ENCODE data around the gene CXCL16. TPM values are rescaled to one million over a fixed set of nuclear protein-coding genes. Genes with fewer than 3 reads are reported as not detected.

Gene CXCL16
- total and polyA plus RNA-seq, 2 of the 13 experiments (the other 11 are each of a cell fraction or from before 2014, with no cell fraction given), result 9.4 to 101 TPM

GRCh38 chr17:4759776-4760236 lies 20.1 kb upstream of the CXCL16 start (continued):
- TF ChIP-seq ARID4A (CRISPR knock-in tag; IDR thresholded peaks at IDR 0.05; ENCODE audit: borderline replicate concordance) (peak; percentile 30; the same call in 1 of the 2 replicates), DDIT3 (CRISPR knock-in tag; IDR thresholded peaks at IDR 0.05) (no peak), ZNF713 (CRISPR knock-in tag; IDR thresholded peaks at IDR 0.05) (0 out of 2 replicates have a peak, but pooled peaks have one; percentile 63), ZNF451 (CRISPR knock-in tag; IDR thresholded peaks at IDR 0.05) (no peak), PHB2 (IDR thresholded peaks at IDR 0.05; ENCODE audit: partially characterized antibody) (no peak), NFE2L2 (IDR thresholded peaks at IDR 0.05; ENCODE audit: low read length) (no peak), NFYC (CRISPR knock-in tag; IDR thresholded peaks at IDR 0.05) (peak; percentile 70), NFAT5 (CRISPR knock-in tag; IDR thresholded peaks at IDR 0.05) (no peak), KAT7 (CRISPR knock-in tag; IDR thresholded peaks at IDR 0.05; ENCODE audit: borderline replicate concordance) (peak; percentile 45; the same call in 1 of the 2 replicates), BRF2 (CRISPR knock-in tag; IDR thresholded peaks at IDR 0.05) (no peak), ZBED4 (CRISPR knock-in tag; IDR thresholded peaks at IDR 0.05; ENCODE audit: borderline replicate concordance) (no peak), HINFP (CRISPR knock-in tag; IDR thresholded peaks at IDR 0.05; ENCODE audit: low read depth) (no peak), ZNF780A (CRISPR knock-in tag; IDR thresholded peaks at IDR 0.05) (no peak)

Data from HepG2 (cell line).